Activated B cell treated with CpG ODN at 0.5 μM for 24 hours (primary cell): ENCODE data around the gene MAF. TPM values are rescaled to one million over a fixed set of nuclear protein-coding genes. Genes with fewer than 3 reads are reported as not detected.
A peak's percentile ranks its signal among the peaks of the same experiment; 100 is the strongest.

Experiments used
- ATAC-seq: fragments of 200-7000 bp; cut with Tn5 transposase; one replicate; pipeline ENCODE4 v1.10.0; 2021; ENCODE audit warnings: low read depth, mild to moderate bottlenecking, moderate library complexity
- CTCF ChIA-PET: fragments of 350-600 bp; sonication (Branson Sonifier 250); formaldehyde crosslinking; loops from one replicate; lab custom pipeline; 2021; ENCODE audit warnings: antibody characterized with exemption; lab: Charles Lee
- POLR2A ChIA-PET: fragments of 350-600 bp; sonication (Branson Sonifier 250); formaldehyde crosslinking; loops from one replicate; lab custom pipeline; 2021; ENCODE audit warnings: antibody characterized with exemption; lab: Charles Lee
- DNase-seq: peaks from one replicate; pipeline ENCODE4 v3.0.0; 2022
- H3K27ac Mint-ChIP-seq: one replicate; pipeline ENCODE4 v1.8.0; 2020; ENCODE audit warnings: mixed read lengths
- H3K27me3 Mint-ChIP-seq: one replicate; pipeline ENCODE4 v1.8.0; 2021; ENCODE audit warnings: mixed read lengths
- H3K36me3 Mint-ChIP-seq: one replicate; pipeline ENCODE4 v1.8.0; 2021; ENCODE audit warnings: low read depth, mixed read lengths
- H3K4me1 Mint-ChIP-seq: one replicate; pipeline ENCODE4 v1.8.0; 2021; ENCODE audit warnings: mixed read lengths
- H3K4me3 Mint-ChIP-seq: one replicate; pipeline ENCODE4 v1.8.0; 2020; ENCODE audit warnings: mild to moderate bottlenecking, mixed read lengths
- H3K9me3 Mint-ChIP-seq: one replicate; pipeline ENCODE4 v1.8.0; 2020; ENCODE audit warnings: mixed read lengths
- intact Hi-C: fragments of 100-400 bp; cut with micrococcal nuclease; formaldehyde crosslinking; loops from one replicate; pipeline ENCODE4 v1.15.1; 2024
- total RNA-seq: library from RNA; stranded (reverse); gene quantifications from 2 replicates; pipeline ENCODE4 v1.2.3, GENCODE V29; 2022
- TF ChIP-seq, protein P1 (sequence below): fragments of 200-600 bp; IDR thresholded peaks from one replicate; pipeline ENCODE4 v1.8.0; 2022; ENCODE audit warnings: antibody characterized with exemption, mild to moderate bottlenecking

MAF gene
- total RNA-seq, 1 donor from 2014 or later: 0.18 TPM

DNA sequence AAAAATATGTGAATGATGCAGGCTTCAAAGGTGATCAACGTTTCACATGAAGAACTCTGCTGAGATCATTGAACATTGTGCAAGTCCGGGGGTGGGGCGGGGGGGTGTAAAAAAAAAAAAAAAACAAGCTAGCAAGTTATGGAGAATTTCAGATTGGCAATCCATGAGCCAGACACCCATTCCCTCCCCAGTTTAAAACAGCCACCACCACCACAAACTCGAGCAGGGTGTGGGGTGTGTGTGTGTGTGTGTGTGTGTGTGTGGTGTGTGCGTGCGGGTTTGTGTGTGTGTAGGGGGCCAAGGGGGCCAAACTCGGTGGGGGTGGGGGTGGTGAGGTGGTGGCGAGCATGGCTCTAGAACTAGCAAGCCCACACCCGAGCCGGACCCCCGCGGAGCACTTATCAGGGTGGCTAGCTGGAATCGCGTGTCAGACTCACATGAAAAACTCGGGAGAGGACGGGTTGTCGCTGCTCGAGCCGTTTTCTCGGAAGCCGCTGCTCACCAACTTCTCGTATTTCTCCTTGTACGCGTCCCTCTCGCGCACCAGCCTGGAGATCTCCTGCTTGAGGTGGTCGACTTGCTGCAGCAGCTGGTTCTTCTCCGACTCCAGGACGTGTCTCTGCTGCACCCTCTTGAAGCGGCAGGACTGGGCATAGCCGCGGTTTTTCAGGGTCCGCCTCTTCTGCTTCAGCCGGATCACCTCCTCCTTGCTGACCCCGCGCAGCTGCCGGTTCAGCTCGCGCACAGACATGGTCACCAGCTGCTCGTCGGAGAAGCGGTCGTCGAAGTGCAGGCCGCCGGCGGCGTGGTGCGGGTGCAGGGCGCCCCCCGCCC, 2.0 kb downstream of the MAF start:
- no peak for ATAC-seq
- H3K27me3 Mint-ChIP-seq: peaks cover 29% of the 10 kb centered on the region
- H3K9me3 Mint-ChIP-seq: no peaks in the 10 kb centered on the region
- POLR2A ChIA-PET: no interaction called here
- peaks cover 35% of the 10 kb centered on the region for H3K4me1 Mint-ChIP-seq
- CTCF ChIA-PET: no interaction called here
- intact Hi-C loops: no loop called here
- no peaks in the 10 kb centered on the region for H3K36me3 Mint-ChIP-seq
- H3K27ac Mint-ChIP-seq: no peak overlapping the region
- TF ChIP-seq, protein P1, sequence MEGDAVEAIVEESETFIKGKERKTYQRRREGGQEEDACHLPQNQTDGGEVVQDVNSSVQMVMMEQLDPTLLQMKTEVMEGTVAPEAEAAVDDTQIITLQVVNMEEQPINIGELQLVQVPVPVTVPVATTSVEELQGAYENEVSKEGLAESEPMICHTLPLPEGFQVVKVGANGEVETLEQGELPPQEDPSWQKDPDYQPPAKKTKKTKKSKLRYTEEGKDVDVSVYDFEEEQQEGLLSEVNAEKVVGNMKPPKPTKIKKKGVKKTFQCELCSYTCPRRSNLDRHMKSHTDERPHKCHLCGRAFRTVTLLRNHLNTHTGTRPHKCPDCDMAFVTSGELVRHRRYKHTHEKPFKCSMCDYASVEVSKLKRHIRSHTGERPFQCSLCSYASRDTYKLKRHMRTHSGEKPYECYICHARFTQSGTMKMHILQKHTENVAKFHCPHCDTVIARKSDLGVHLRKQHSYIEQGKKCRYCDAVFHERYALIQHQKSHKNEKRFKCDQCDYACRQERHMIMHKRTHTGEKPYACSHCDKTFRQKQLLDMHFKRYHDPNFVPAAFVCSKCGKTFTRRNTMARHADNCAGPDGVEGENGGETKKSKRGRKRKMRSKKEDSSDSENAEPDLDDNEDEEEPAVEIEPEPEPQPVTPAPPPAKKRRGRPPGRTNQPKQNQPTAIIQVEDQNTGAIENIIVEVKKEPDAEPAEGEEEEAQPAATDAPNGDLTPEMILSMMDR: no peak
- peak overlapping the region; percentile 64 for H3K4me3 Mint-ChIP-seq
- DNase-seq: peak; percentile 22

DNA sequence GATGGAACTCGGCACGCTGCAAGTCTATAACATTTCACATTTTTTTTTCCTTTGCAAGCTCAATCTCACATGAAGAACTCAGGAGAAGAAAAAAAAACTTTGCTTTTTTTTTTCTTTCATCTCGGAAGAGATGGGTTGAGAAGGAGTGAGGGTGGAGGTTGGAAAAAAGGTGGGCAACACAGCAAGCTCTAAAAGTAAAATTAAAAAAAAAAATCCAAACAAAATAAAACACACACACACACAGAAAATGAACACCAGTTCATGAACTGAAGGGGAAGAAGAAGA, 2.5 kb downstream of the MAF start:
- Mint-ChIP-seq H3K9me3 (no peaks in the 10 kb centered on the region), H3K36me3 (no peaks in the 10 kb centered on the region), H3K4me3 (peak overlapping the region; percentile 28), H3K27me3 (peaks cover 32% of the 10 kb centered on the region), H3K4me1 (peaks cover 35% of the 10 kb centered on the region), H3K27ac (no peak overlapping the region)
- POLR2A ChIA-PET: no interaction called here
- CTCF ChIA-PET: no interaction called here
- DNase-seq (no peak), ATAC-seq (no peak)
- TF ChIP-seq, protein P1: no peak
- intact Hi-C loops: no loop called here

DNA sequence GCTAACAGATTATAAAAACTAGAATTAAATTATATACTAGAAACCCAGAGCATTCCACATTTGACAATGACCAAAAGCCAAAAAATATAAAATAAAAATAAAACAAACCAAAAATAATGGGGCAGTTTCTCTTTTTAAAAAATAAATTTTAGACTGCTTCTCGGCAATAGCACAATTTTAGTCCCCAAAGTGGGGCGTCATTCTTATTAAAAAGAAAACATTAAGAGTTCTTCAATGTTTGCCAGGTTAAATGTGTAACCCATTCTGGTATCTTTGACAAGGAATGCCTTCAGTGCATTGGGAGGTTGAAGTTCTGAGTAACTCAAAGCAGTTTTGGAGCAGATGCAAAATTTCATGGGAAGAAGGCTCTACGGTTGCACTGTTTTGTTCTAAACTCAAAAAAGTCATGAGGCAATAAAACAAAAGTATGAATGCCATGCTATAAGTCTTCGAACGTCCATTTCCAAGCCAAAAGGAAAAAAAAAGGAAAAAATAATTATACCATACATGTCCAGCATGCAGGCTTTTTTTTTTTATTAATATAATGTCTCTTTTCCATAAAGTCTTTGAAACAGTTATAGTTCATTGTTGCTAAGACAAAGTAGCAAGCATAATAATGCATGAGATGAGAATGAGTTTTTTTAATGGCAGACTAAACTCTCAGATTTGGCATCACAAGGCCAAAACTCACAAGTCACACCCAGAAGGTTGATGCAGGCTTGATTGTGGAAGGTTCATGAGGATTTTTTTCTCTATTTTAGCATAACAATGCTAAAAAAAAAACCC, 3.1 kb downstream of the MAF start:
- DNase-seq (no peak), ATAC-seq (no peak)
- ChIA-PET POLR2A (no interaction called here), CTCF (no interaction called here)
- H3K4me3 Mint-ChIP-seq: no peak overlapping the region
- TF ChIP-seq, protein P1: no peak
- H3K9me3 Mint-ChIP-seq: no peaks in the 10 kb centered on the region
- no peak overlapping the region for H3K27ac Mint-ChIP-seq
- intact Hi-C loops: no loop called here
- H3K27me3 Mint-ChIP-seq: peaks cover 28% of the 10 kb centered on the region
- peaks cover 33% of the 10 kb centered on the region for H3K4me1 Mint-ChIP-seq
- no peaks in the 10 kb centered on the region for H3K36me3 Mint-ChIP-seq

DNA sequence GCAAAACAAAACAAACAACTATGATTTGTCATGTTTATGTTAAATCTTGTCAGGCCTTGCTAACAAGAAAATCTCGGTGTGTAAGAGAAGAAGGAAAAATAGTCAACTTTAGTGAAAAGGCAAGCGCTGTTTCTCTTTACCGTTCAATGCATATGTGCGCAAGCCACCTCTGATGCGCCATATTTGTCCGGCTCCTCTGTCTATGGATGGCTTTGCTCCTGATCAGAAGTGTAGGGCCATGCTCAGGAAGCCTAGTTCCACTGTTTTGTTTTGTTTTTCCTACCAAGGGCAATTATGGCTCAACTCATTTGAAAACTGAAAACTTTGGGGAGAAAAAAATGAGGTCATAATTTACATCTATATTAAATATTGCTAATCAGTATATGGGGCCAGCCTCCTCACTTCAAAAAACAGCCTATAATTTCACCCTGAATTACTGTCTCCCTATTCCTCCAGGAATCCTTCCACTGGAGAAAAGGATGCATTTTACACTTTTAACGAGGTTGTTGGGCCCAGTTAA, 4.5 kb downstream of the MAF start:
- H3K27me3 Mint-ChIP-seq: peaks cover 31% of the 10 kb centered on the region
- H3K36me3 Mint-ChIP-seq: no peaks in the 10 kb centered on the region
- CTCF ChIA-PET: no interaction called here
- DNase-seq: no peak
- intact Hi-C loops: no loop called here
- H3K4me1 Mint-ChIP-seq: peaks cover 18% of the 10 kb centered on the region
- POLR2A ChIA-PET: no interaction called here
- no peak overlapping the region for H3K27ac Mint-ChIP-seq
- H3K4me3 Mint-ChIP-seq: no peak overlapping the region
- TF ChIP-seq, protein P1: no peak
- no peaks in the 10 kb centered on the region for H3K9me3 Mint-ChIP-seq
- no peak for ATAC-seq

GRCh38 chr16:79595231-79595641, 5.3 kb downstream of the MAF start:
- Mint-ChIP-seq H3K27ac (no peak overlapping the region), H3K27me3 (peaks cover 30% of the 10 kb centered on the region), H3K9me3 (no peaks in the 10 kb centered on the region), H3K36me3 (no peaks in the 10 kb centered on the region), H3K4me1 (peaks cover 11% of the 10 kb centered on the region), H3K4me3 (no peak overlapping the region)
- intact Hi-C loops: no loop called here
- POLR2A ChIA-PET: no interaction called here
- TF ChIP-seq, protein P1: no peak
- no peak for ATAC-seq
- CTCF ChIA-PET: no interaction called here
- no peak for DNase-seq
